Neural cell (in vitro differentiated cells): ENCODE results near the gene AARS2. TPM values are rescaled to one million over a fixed set of nuclear protein-coding genes. Genes with fewer than 3 reads are reported as not detected.

Source experiments
- H2AFZ ChIP-seq: fragments of 200-600, 300-800 bp; sonication (generic), shearing (Covaris generic); 2 replicates; pipeline ENCODE4 v1.6.0; 2014; ENCODE audit warnings: low read depth, mild to moderate bottlenecking, antibody characterized with exemption, low read length, moderate library complexity
- H3F3A ChIP-seq: fragments of 200-600 bp; shearing (Covaris generic); 2 replicates; pipeline ENCODE4 v1.6.1; 2016; ENCODE audit warnings: mild to moderate bottlenecking, moderate library complexity, mixed read lengths, antibody characterized with exemption, low read length; ENCODE audit not compliant: insufficient read depth, poor library complexity, severe bottlenecking
- H3K27ac ChIP-seq: fragments of 200-600, 300-800 bp; sonication (generic), shearing (Covaris generic); 2 replicates; pipeline ENCODE4 v1.5.1; 2014; ENCODE audit warnings: mild to moderate bottlenecking, low read length, moderate library complexity
- H3K27me3 ChIP-seq: fragments of 300-800, 200-600 bp; sonication (generic), shearing (Covaris generic); 2 replicates; pipeline ENCODE4 v1.6.0; 2014; ENCODE audit warnings: mild to moderate bottlenecking, low read depth, low read length, moderate library complexity; ENCODE audit not compliant: insufficient read depth
- H3K36me3 ChIP-seq: fragments of 300-800, 200-600 bp; sonication (generic), shearing (Covaris generic); 2 replicates; pipeline ENCODE4 v1.5.1; 2014; ENCODE audit warnings: mild to moderate bottlenecking, antibody characterized with exemption, low read length, moderate library complexity; ENCODE audit not compliant: insufficient read depth
- H3K4me2 ChIP-seq: fragments of 300-800, 200-600 bp; sonication (generic), shearing (Covaris generic); 2 replicates; pipeline ENCODE4 v1.6.0; 2014; ENCODE audit warnings: mild to moderate bottlenecking, low read length
- H3K4me3 ChIP-seq: fragments of 300-800, 200-600 bp; sonication (generic), shearing (Covaris generic); 2 replicates; pipeline ENCODE4 v1.5.1; 2014; ENCODE audit warnings: mild to moderate bottlenecking, low read length, moderate library complexity
- H3K79me2 ChIP-seq: fragments of 200-600 bp; shearing (Covaris generic); replicated peaks from 2 replicates; pipeline ENCODE4 v1.6.0; 2014; ENCODE audit warnings: mild to moderate bottlenecking, low read length, moderate library complexity; ENCODE audit not compliant: insufficient read depth
- H3K9ac ChIP-seq: fragments of 300-800, 200-600 bp; sonication (generic), shearing (Covaris generic); 2 replicates; pipeline ENCODE4 v1.6.1; 2016; ENCODE audit warnings: mild to moderate bottlenecking, low read length, mixed read lengths
- H3K9me2 ChIP-seq: fragments of 200-600 bp; shearing (Covaris generic); 2 replicates; pipeline ENCODE4 v1.6.1; 2016; ENCODE audit warnings: mild to moderate bottlenecking, low read length, mixed read lengths; ENCODE audit not compliant: insufficient read depth
- H3K9me3 ChIP-seq: fragments of 200-600, 300-800 bp; sonication (generic), shearing (Covaris generic); 2 replicates; pipeline ENCODE4 v1.6.1; 2016; ENCODE audit warnings: mild to moderate bottlenecking, mixed run types, low read length, moderate library complexity, mixed read lengths
- H4K20me1 ChIP-seq: fragments of 200-600 bp; shearing (Covaris generic); 2 replicates; pipeline ENCODE4 v1.6.1; 2016; ENCODE audit warnings: mild to moderate bottlenecking, mixed run types; ENCODE audit not compliant: insufficient read depth
- EP300 ChIP-seq: fragments of 450-650 bp; conservative IDR thresholded peaks from 2 replicates; pipeline ENCODE4 v1.6.1; 2014; ENCODE audit warnings: antibody characterized with exemption, mild to moderate bottlenecking, moderate library complexity; ENCODE audit not compliant: poor library complexity, severe bottlenecking
- EZH2 ChIP-seq: fragments of 200-600, 300-800 bp; shearing (Covaris generic), sonication (generic); IDR thresholded peaks from 2 replicates; pipeline ENCODE4 v1.6.1; 2014; ENCODE audit warnings: antibody characterized with exemption, low read length, borderline replicate concordance, mild to moderate bottlenecking; ENCODE audit not compliant: insufficient read depth, poor library complexity, severe bottlenecking
- MXI1 ChIP-seq: fragments of 450-650 bp; conservative IDR thresholded peaks from 2 replicates; pipeline ENCODE4 v1.6.1; 2014; ENCODE audit warnings: antibody characterized with exemption, mild to moderate bottlenecking; ENCODE audit not compliant: poor library complexity, severe bottlenecking
- POLR2AphosphoS5 ChIP-seq: IDR thresholded peaks from 2 replicates; pipeline ENCODE4 v1.6.1; 2012
- RAD21 ChIP-seq: fragments of 450-650 bp; conservative IDR thresholded peaks from 2 replicates; pipeline ENCODE4 v1.6.1; 2014; ENCODE audit warnings: antibody characterized with exemption, mild to moderate bottlenecking, moderate library complexity
- SMC3 ChIP-seq: fragments of 450-650 bp; conservative IDR thresholded peaks from 2 replicates; pipeline ENCODE4 v1.6.1; 2014; ENCODE audit warnings: antibody characterized with exemption, mild to moderate bottlenecking, moderate library complexity; ENCODE audit not compliant: poor library complexity
- TAF1 ChIP-seq: IDR thresholded peaks from 2 replicates; pipeline ENCODE4 v1.6.1; 2012; ENCODE audit warnings: low read depth
- polyA plus RNA-seq: library from polyadenylated mRNA; depleted of rRNA; stranded (reverse); fragments of >200 nt; gene quantifications from 2 replicates; pipeline ENCODE4 v1.2.3, GENCODE V29; 2014
- TF ChIP-seq, protein P1 (sequence below): IDR thresholded peaks from 2 replicates; pipeline ENCODE4 v1.6.1; 2012; ENCODE audit warnings: borderline replicate concordance
- TF ChIP-seq, protein P2 (sequence below): fragments of 450-650 bp; IDR thresholded peaks from 2 replicates; pipeline ENCODE4 v1.5.1; 2014; ENCODE audit warnings: antibody characterized with exemption, mild to moderate bottlenecking, moderate library complexity; ENCODE audit not compliant: poor library complexity, severe bottlenecking

Gene AARS2
- polyA plus RNA-seq, 1 donor from 2014 or later, result 12.6 TPM

DNA sequence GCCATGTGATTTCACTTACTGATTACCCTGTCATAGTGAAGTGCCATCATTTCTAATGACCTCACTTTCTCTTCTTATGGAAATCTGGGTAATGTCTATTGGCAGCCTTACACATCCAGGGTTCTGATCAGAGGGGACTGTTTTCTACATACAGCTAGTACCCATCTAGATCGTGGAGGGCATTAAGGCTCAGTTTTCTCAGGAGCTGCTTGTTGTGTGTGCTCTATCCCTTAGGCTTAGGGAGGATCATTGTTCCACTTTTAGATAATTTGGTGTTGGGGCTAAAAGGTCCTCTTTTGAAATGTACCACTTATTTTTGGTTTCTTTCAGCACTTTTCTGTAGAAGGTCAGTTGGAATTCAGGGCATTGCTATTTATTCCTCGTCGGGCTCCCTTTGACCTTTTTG is 62.4 kb downstream of the AARS2 start:
- H3K4me2 ChIP-seq, result no peak overlapping the region
- H3K9ac ChIP-seq, result no peak overlapping the region
- no peak for TF ChIP-seq EZH2
- TF ChIP-seq EP300, result no peak
- TF ChIP-seq, protein P1, sequence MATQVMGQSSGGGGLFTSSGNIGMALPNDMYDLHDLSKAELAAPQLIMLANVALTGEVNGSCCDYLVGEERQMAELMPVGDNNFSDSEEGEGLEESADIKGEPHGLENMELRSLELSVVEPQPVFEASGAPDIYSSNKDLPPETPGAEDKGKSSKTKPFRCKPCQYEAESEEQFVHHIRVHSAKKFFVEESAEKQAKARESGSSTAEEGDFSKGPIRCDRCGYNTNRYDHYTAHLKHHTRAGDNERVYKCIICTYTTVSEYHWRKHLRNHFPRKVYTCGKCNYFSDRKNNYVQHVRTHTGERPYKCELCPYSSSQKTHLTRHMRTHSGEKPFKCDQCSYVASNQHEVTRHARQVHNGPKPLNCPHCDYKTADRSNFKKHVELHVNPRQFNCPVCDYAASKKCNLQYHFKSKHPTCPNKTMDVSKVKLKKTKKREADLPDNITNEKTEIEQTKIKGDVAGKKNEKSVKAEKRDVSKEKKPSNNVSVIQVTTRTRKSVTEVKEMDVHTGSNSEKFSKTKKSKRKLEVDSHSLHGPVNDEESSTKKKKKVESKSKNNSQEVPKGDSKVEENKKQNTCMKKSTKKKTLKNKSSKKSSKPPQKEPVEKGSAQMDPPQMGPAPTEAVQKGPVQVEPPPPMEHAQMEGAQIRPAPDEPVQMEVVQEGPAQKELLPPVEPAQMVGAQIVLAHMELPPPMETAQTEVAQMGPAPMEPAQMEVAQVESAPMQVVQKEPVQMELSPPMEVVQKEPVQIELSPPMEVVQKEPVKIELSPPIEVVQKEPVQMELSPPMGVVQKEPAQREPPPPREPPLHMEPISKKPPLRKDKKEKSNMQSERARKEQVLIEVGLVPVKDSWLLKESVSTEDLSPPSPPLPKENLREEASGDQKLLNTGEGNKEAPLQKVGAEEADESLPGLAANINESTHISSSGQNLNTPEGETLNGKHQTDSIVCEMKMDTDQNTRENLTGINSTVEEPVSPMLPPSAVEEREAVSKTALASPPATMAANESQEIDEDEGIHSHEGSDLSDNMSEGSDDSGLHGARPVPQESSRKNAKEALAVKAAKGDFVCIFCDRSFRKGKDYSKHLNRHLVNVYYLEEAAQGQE, result no peak
- no peak for TF ChIP-seq MXI1
- TF ChIP-seq, protein P2, sequence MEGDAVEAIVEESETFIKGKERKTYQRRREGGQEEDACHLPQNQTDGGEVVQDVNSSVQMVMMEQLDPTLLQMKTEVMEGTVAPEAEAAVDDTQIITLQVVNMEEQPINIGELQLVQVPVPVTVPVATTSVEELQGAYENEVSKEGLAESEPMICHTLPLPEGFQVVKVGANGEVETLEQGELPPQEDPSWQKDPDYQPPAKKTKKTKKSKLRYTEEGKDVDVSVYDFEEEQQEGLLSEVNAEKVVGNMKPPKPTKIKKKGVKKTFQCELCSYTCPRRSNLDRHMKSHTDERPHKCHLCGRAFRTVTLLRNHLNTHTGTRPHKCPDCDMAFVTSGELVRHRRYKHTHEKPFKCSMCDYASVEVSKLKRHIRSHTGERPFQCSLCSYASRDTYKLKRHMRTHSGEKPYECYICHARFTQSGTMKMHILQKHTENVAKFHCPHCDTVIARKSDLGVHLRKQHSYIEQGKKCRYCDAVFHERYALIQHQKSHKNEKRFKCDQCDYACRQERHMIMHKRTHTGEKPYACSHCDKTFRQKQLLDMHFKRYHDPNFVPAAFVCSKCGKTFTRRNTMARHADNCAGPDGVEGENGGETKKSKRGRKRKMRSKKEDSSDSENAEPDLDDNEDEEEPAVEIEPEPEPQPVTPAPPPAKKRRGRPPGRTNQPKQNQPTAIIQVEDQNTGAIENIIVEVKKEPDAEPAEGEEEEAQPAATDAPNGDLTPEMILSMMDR, result no peak
- no peak for TF ChIP-seq POLR2AphosphoS5
- no peak for TF ChIP-seq TAF1
- no peaks in the 10 kb centered on the region for H3K9me2 ChIP-seq
- peaks cover 55% of the 10 kb centered on the region for H3K79me2 ChIP-seq
- H2AFZ ChIP-seq, result no peak overlapping the region
- H3K9me3 ChIP-seq, result no peaks in the 10 kb centered on the region
- H3K27ac ChIP-seq, result no peak overlapping the region
- H3K36me3 ChIP-seq, result peaks cover 16% of the 10 kb centered on the region
- H3K27me3 ChIP-seq, result no peaks in the 10 kb centered on the region
- H4K20me1 ChIP-seq, result peaks cover 5% of the 10 kb centered on the region
- peak overlapping the region; percentile 99 for H3K4me3 ChIP-seq
- no peaks in the 10 kb centered on the region for H3F3A ChIP-seq

DNA sequence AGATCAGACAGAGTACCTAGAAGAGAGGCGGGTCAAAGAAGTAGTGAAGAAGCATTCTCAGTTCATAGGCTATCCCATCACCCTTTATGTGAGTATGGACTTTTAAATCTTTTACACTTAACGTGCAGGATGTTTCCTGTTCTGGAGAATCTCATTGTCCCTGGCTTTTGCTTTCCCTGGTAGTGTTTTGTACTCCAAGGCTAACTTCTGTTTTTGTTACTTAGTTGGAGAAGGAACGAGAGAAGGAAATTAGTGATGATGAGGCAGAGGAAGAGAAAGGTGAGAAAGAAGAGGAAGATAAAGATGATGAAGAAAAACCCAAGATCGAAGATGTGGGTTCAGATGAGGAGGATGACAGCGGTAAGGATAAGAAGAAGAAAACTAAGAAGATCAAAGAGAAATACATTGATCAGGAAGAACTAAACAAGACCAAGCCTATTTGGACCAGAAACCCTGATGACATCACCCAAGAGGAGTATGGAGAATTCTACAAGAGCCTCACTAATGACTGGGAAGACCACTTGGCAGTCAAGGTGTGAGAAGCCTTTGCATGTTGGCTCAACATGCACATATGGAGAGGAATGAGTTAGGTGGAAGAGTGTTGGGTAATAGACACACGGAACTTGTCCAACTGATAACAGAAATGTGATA is 63.0 kb downstream of the AARS2 start:
- H3K79me2 ChIP-seq, result peaks cover 50% of the 10 kb centered on the region
- no peak overlapping the region for H3K9ac ChIP-seq
- H3F3A ChIP-seq, result no peaks in the 10 kb centered on the region
- H3K27me3 ChIP-seq, result no peaks in the 10 kb centered on the region
- H3K9me2 ChIP-seq, result no peaks in the 10 kb centered on the region
- H3K36me3 ChIP-seq, result peaks cover 16% of the 10 kb centered on the region
- H4K20me1 ChIP-seq, result peaks cover 5% of the 10 kb centered on the region
- no peak overlapping the region for H3K4me2 ChIP-seq
- peak overlapping the region; percentile 99 for H3K4me3 ChIP-seq
- no peak overlapping the region for H3K27ac ChIP-seq
- TF ChIP-seq MXI1, result no peak
- TF ChIP-seq, protein P1, result no peak
- no peak for TF ChIP-seq EP300
- no peak for TF ChIP-seq RAD21
- TF ChIP-seq TAF1, result no peak
- TF ChIP-seq SMC3, result no peak
- TF ChIP-seq, protein P2, result no peak
- TF ChIP-seq POLR2AphosphoS5, result no peak
- no peak for TF ChIP-seq EZH2
- H2AFZ ChIP-seq, result no peak overlapping the region
- no peaks in the 10 kb centered on the region for H3K9me3 ChIP-seq
